Tibial artery (tissue), 4 donors: ENCODE data around the gene THOP1.

ENCODE experiments used
- DNase-seq, 2 donors: peaks; one replicate each; pipeline ENCODE4 v3.0.0-alpha.2; 2019
- H3K27ac ChIP-seq, 2 donors: fragments of 200-600 bp; sonication (generic) in 1 of 2; 1 replicate in 1 of 2; 2 replicates in 1 of 2; pipeline ENCODE4 v1.5.1; 2018 to 2019; ENCODE audit warnings: mild to moderate bottlenecking in 1 of 2
- H3K27me3 ChIP-seq, 2 donors: fragments of 200-600 bp; sonication (generic) in 1 of 2; one replicate each; pipeline versions ENCODE4 v1.5.1 to v1.6.0; 2016 to 2019
- H3K36me3 ChIP-seq, 3 donors: fragments of 200-600 bp; sonication (generic) in 2 of 3; one replicate each; pipeline ENCODE4 v1.5.1; 2016 to 2019; ENCODE audit warnings: mild to moderate bottlenecking in 2 of 3
- H3K4me1 ChIP-seq, 4 donors: fragments of 200-600 bp; sonication (generic) in 2 of 4; 1 replicate in 3 of 4; 2 replicates in 1 of 4; pipeline ENCODE4 v1.5.1; 2016 to 2019
- H3K4me3 ChIP-seq, 2 donors: fragments of 200-600 bp; sonication (generic) in 1 of 2; 1 replicate in 1 of 2; 2 replicates in 1 of 2; pipeline ENCODE4 v1.5.1; 2018 to 2019; ENCODE audit warnings: mild to moderate bottlenecking in 2 of 2
- H3K9me3 ChIP-seq, 3 donors: fragments of 200-600 bp; sonication (generic) in 1 of 3; one replicate each; pipeline ENCODE4 v1.5.1; 2016 to 2019
- intact Hi-C: fragments of 100-400 bp; cut with DNase I; formaldehyde crosslinking; loops from one replicate; pipeline ENCODE4 v1.15.0; 2023; ENCODE audit warnings: low total_unique reads
- TF ChIP-seq, protein P1 (sequence below), 2 experiments: fragments of 200-600 bp in 1 of 2; fragments of 450-650 bp in 1 of 2; IDR thresholded peaks; one replicate each; pipeline ENCODE4 v1.5.1; 2017 to 2019; ENCODE audit warnings: antibody characterized with exemption in 2 of 2, mild to moderate bottlenecking in 1 of 2, moderate library complexity in 1 of 2

The THOP1 gene

GRCh38 chr19:2793577-2793976 is 8.3 kb downstream of the THOP1 start:
- intact Hi-C loops, result no loop called here

DNA sequence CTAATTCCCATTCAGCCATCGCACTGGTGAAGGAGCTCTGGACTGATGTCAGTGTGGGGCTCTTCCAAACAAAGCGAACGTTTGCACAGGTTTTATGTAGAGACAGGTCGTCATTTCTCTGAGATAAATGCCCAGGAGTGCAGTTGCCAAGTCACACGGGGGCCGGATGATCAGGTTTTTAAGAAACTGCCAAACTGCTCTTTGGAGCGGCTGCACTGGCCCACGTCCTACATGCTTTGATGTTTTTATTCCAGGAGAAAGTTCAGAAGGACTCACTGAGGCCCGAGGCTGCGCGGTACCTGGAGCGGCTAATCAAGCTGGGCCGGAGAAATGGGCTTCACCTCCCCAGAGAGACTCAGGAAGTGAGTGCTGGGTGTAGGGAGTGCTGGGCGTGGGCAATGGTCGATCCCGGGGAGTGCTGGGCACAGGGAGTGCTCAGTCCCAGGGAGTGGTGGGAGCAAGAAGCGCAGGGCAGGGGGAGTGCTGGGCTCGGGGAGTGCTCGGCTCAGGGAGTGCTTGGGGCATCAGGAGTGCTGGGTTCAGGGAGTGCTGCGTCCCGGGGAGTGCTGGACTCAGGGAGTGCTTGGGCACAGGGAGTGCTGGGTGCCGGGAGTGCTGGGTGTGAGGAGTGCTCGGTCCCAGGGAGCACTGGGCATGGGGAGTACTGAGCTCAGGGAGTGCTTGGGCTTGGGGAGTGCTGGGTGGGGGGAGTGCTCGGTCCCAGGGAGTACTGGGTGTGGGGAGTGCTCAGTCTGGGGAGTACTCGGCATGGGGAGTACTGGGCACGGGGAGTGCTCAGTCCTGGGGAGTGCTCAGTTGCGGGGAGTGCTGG is 10.7 kb downstream of the THOP1 start:
- Histone ChIP-seq H3K9me3 (no peaks in the 10 kb centered on the region), H3K27me3 (no peaks in the 10 kb centered on the region), H3K4me3 (no peak overlapping the region), H3K27ac (no peak overlapping the region), H3K4me1 (no peaks in the 10 kb centered on the region), H3K36me3 (peaks cover 4 to 97% (median 50%) of the 10 kb centered on the region in 3 donors)
- DNase-seq, result no peak
- intact Hi-C loops, result no loop called here
- TF ChIP-seq, protein P1, sequence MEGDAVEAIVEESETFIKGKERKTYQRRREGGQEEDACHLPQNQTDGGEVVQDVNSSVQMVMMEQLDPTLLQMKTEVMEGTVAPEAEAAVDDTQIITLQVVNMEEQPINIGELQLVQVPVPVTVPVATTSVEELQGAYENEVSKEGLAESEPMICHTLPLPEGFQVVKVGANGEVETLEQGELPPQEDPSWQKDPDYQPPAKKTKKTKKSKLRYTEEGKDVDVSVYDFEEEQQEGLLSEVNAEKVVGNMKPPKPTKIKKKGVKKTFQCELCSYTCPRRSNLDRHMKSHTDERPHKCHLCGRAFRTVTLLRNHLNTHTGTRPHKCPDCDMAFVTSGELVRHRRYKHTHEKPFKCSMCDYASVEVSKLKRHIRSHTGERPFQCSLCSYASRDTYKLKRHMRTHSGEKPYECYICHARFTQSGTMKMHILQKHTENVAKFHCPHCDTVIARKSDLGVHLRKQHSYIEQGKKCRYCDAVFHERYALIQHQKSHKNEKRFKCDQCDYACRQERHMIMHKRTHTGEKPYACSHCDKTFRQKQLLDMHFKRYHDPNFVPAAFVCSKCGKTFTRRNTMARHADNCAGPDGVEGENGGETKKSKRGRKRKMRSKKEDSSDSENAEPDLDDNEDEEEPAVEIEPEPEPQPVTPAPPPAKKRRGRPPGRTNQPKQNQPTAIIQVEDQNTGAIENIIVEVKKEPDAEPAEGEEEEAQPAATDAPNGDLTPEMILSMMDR (IDR thresholded peaks at IDR 0.05), result no peak

More at GRCh38 chr19:2793577-2793976, 8.3 kb downstream of the THOP1 start:
- H3K27ac ChIP-seq, result no peak overlapping the region
- no peak for DNase-seq
- H3K36me3 ChIP-seq, result peaks cover 0 to 86% (median 40%) of the 10 kb centered on the region in 3 donors
- H3K4me1 ChIP-seq, result no peaks in the 10 kb centered on the region
- H3K9me3 ChIP-seq, result no peaks in the 10 kb centered on the region
- H3K27me3 ChIP-seq, result no peaks in the 10 kb centered on the region
- TF ChIP-seq, protein P1 (IDR thresholded peaks at IDR 0.05), result no peak
- H3K4me3 ChIP-seq, result no peak overlapping the region

- no peak overlapping the region for H3K27ac ChIP-seq
- H3K4me3 ChIP-seq, result no peak overlapping the region
- no peaks in the 10 kb centered on the region for H3K4me1 ChIP-seq
- intact Hi-C loops, result no loop called here
- peaks cover 4 to 97% (median 50%) of the 10 kb centered on the region in 3 donors for H3K36me3 ChIP-seq
- no peaks in the 10 kb centered on the region for H3K27me3 ChIP-seq
- no peak for DNase-seq
- no peaks in the 10 kb centered on the region for H3K9me3 ChIP-seq
- TF ChIP-seq, protein P1 (IDR thresholded peaks at IDR 0.05), result no peak
These were observed 11.5 kb downstream of the THOP1 start for GRCh38 chr19:2796659-2797266.

DNA sequence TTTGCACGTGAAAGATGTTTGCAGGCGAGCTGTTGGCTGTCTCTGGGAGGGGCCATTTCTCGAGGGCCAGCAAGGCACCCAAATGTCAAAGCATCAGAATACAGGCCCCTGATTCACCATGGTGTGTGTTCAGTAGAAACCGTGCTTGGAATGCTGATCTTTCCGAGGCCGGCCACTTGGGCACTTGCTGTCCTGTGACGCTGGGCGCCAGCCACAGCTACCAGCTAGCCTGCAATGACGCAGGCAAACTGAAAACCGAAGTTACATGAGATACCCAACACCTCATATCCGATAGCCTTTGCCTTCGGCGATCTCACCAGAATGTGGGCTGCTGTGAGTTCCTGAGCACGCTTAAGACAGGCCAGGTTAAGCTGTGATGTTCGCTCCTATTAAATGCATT is 12.0 kb downstream of the THOP1 start:
- no peaks in the 10 kb centered on the region for H3K9me3 ChIP-seq
- H3K4me1 ChIP-seq, result no peaks in the 10 kb centered on the region
- H3K27me3 ChIP-seq, result no peaks in the 10 kb centered on the region
- intact Hi-C loops, result no loop called here
- no peak overlapping the region for H3K4me3 ChIP-seq
- no peak overlapping the region for H3K27ac ChIP-seq
- H3K36me3 ChIP-seq, result peaks cover 4 to 96% (median 48%) of the 10 kb centered on the region in 3 donors
- TF ChIP-seq, protein P1 (IDR thresholded peaks at IDR 0.05), result no peak
- no peak for DNase-seq

DNA sequence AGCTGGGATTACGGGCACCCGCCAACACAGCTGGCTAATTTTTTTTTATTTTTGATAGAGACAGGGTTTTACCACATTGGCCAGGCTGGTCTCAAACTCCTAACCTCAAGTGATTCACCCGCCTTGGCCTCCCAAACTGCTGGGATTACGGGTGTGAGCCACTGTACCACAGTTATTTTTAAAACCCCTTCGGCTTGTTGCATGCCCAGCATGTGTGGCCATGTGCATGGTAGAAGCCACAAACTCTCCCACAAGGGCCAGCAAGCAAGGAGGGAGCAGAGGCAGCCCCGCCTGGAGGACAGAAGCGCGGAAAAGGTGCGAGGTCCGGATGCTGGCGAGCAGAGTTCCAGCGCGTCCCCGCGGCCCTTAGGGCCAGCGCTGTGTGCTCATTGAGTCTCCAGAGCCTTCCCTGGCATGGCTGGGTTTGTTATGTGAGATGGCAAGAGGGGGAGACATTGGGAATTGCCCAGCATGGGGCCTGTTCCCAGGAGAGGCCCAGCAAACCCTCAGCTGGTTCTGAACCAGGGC is 12.9 kb downstream of the THOP1 start:
- H3K4me3 ChIP-seq, result no peak overlapping the region
- intact Hi-C loops, result no loop called here
- DNase-seq, result no peak
- no peaks in the 10 kb centered on the region for H3K27me3 ChIP-seq
- no peaks in the 10 kb centered on the region for H3K9me3 ChIP-seq
- H3K36me3 ChIP-seq, result peaks cover 4 to 96% (median 48%) of the 10 kb centered on the region in 3 donors
- TF ChIP-seq, protein P1 (IDR thresholded peaks at IDR 0.05), result no peak
- H3K4me1 ChIP-seq, result no peaks in the 10 kb centered on the region
- H3K27ac ChIP-seq, result no peak overlapping the region
